IPS-20b (cell line): Measurements from ENCODE around the gene CIB4.
"Not testable (repeated sequence)": the region's sequence is repeated elsewhere in the genome, so short reads cannot be mapped to it uniquely, and the experiment has no call there.

ENCODE experiments used
- H3K27ac ChIP-seq: one replicate; pipeline ENCODE4 v1.5.1; 2013; ENCODE audit warnings: low read length
- H3K27me3 ChIP-seq: 2 replicates; pipeline ENCODE4 v1.6.1; 2013; ENCODE audit warnings: mild to moderate bottlenecking, low read length, inconsistent platforms; ENCODE audit not compliant: insufficient read depth
- H3K36me3 ChIP-seq: 2 replicates; pipeline ENCODE4 v1.6.1; 2013; ENCODE audit warnings: low read depth, mild to moderate bottlenecking, inconsistent platforms, low read length, moderate library complexity; ENCODE audit not compliant: insufficient read depth
- H3K4me1 ChIP-seq: 2 replicates; pipeline ENCODE4 v1.6.1; 2013; ENCODE audit warnings: mild to moderate bottlenecking, control low read depth, inconsistent platforms, low read length, moderate library complexity; ENCODE audit not compliant: insufficient read depth
- H3K4me3 ChIP-seq: 2 replicates; pipeline ENCODE4 v1.5.1; 2013; ENCODE audit warnings: mild to moderate bottlenecking, low read length, inconsistent platforms
- H3K9ac ChIP-seq: 2 replicates; pipeline ENCODE4 v1.6.1; 2013; ENCODE audit warnings: low read depth, mild to moderate bottlenecking, inconsistent platforms, low read length, moderate library complexity
- H3K9me3 ChIP-seq: 2 replicates; pipeline ENCODE4 v1.6.1; 2013; ENCODE audit warnings: mild to moderate bottlenecking, low read depth, low read length, inconsistent platforms; ENCODE audit not compliant: insufficient read depth

Gene CIB4

GRCh38 chr2:26566731-26567130 lies 74.4 kb downstream of the CIB4 start:
- not testable (repeated sequence) for H3K9ac ChIP-seq, H3K36me3 ChIP-seq, H3K9me3 ChIP-seq, H3K4me1 ChIP-seq, H3K4me3 ChIP-seq, H3K27ac ChIP-seq
- H3K27me3 ChIP-seq, result peaks cover 53% of the 10 kb centered on the region

- Histone ChIP-seq H3K27ac (no peak overlapping the region), H3K9me3 (no peaks in the 10 kb centered on the region), H3K4me1 (peaks cover 5% of the 10 kb centered on the region; the same call in 1 of the 2 replicates), H3K27me3 (peaks cover 60% of the 10 kb centered on the region), H3K4me3 (no peak overlapping the region), H3K36me3 (no peaks in the 10 kb centered on the region), H3K9ac (no peak overlapping the region)
Observed at GRCh38 chr2:26566081-26566375, 75.1 kb downstream of the CIB4 start.

- Histone ChIP-seq H3K4me3 (no peak overlapping the region), H3K27ac (no peak overlapping the region), H3K9ac (no peak overlapping the region), H3K27me3 (peaks cover 51% of the 10 kb centered on the region), H3K36me3 (no peaks in the 10 kb centered on the region), H3K4me1 (peaks cover 5% of the 10 kb centered on the region; the same call in 1 of the 2 replicates), H3K9me3 (no peaks in the 10 kb centered on the region)
Observed at GRCh38 chr2:26564121-26564644, 77.0 kb downstream of the CIB4 start.

- Histone ChIP-seq H3K27me3 (peaks cover 53% of the 10 kb centered on the region), H3K27ac (no peak overlapping the region), H3K36me3 (no peaks in the 10 kb centered on the region), H3K4me1 (peaks cover 5% of the 10 kb centered on the region; the same call in 1 of the 2 replicates), H3K9me3 (no peaks in the 10 kb centered on the region), H3K4me3 (no peak overlapping the region), H3K9ac (no peak overlapping the region)
Observed at GRCh38 chr2:26563686-26564085, 77.5 kb downstream of the CIB4 start.

GRCh38 chr2:26562811-26563645 lies 78.1 kb downstream of the CIB4 start:
- peaks cover 4% of the 10 kb centered on the region; the same call in 1 of the 2 replicates for H3K4me1 ChIP-seq
- no peak overlapping the region for H3K9ac ChIP-seq
- H3K36me3 ChIP-seq, result no peaks in the 10 kb centered on the region
- peaks cover 60% of the 10 kb centered on the region for H3K27me3 ChIP-seq
- H3K9me3 ChIP-seq, result no peaks in the 10 kb centered on the region
- peak overlapping the region; percentile 40; the same call in 1 of the 2 replicates for H3K4me3 ChIP-seq
- no peak overlapping the region for H3K27ac ChIP-seq

GRCh38 chr2:26561918-26562810 lies 79.0 kb downstream of the CIB4 start:
- H3K9me3 ChIP-seq, result no peaks in the 10 kb centered on the region
- H3K9ac ChIP-seq, result no peak overlapping the region
- H3K4me1 ChIP-seq, result peaks cover 4% of the 10 kb centered on the region; the same call in 1 of the 2 replicates
- no peaks in the 10 kb centered on the region for H3K36me3 ChIP-seq
- peak overlapping the region; percentile 40; the same call in 1 of the 2 replicates for H3K4me3 ChIP-seq
- no peak overlapping the region for H3K27ac ChIP-seq
- H3K27me3 ChIP-seq, result peaks cover 63% of the 10 kb centered on the region

- H3K4me1 ChIP-seq, result peaks cover 4% of the 10 kb centered on the region; the same call in 1 of the 2 replicates
- H3K9me3 ChIP-seq, result no peaks in the 10 kb centered on the region
- H3K9ac ChIP-seq, result no peak overlapping the region
- no peak overlapping the region for H3K27ac ChIP-seq
- peaks cover 63% of the 10 kb centered on the region for H3K27me3 ChIP-seq
- no peak overlapping the region for H3K4me3 ChIP-seq
- no peaks in the 10 kb centered on the region for H3K36me3 ChIP-seq
Observed at GRCh38 chr2:26561376-26561775, 79.8 kb downstream of the CIB4 start.

- Histone ChIP-seq H3K9ac (no peak overlapping the region), H3K4me3 (no peak overlapping the region), H3K36me3 (no peaks in the 10 kb centered on the region), H3K4me1 (peaks cover 4% of the 10 kb centered on the region; the same call in 1 of the 2 replicates), H3K27me3 (peaks cover 63% of the 10 kb centered on the region), H3K27ac (no peak overlapping the region), H3K9me3 (no peaks in the 10 kb centered on the region)
Observed at GRCh38 chr2:26560892-26561291, 80.3 kb downstream of the CIB4 start.

GRCh38 chr2:26559556-26559955 lies 81.6 kb downstream of the CIB4 start:
- peaks cover 58% of the 10 kb centered on the region for H3K27me3 ChIP-seq
- H3K27ac ChIP-seq, result no peak overlapping the region
- H3K9me3 ChIP-seq, result no peaks in the 10 kb centered on the region
- no peaks in the 10 kb centered on the region for H3K36me3 ChIP-seq
- no peak overlapping the region for H3K4me3 ChIP-seq
- H3K9ac ChIP-seq, result no peak overlapping the region
- H3K4me1 ChIP-seq, result peaks cover 4% of the 10 kb centered on the region; the same call in 1 of the 2 replicates

- H3K36me3 ChIP-seq, result no peaks in the 10 kb centered on the region
- no peak overlapping the region for H3K27ac ChIP-seq
- H3K4me1 ChIP-seq, result peaks cover 4% of the 10 kb centered on the region; the same call in 1 of the 2 replicates
- no peak overlapping the region for H3K9ac ChIP-seq
- H3K27me3 ChIP-seq, result peaks cover 53% of the 10 kb centered on the region
- no peaks in the 10 kb centered on the region for H3K9me3 ChIP-seq
- no peak overlapping the region for H3K4me3 ChIP-seq
Observed at GRCh38 chr2:26559044-26559405, 82.1 kb downstream of the CIB4 start.

GRCh38 chr2:26558271-26559043 lies 82.7 kb downstream of the CIB4 start:
- Histone ChIP-seq H3K4me3 (no peak overlapping the region), H3K36me3 (no peaks in the 10 kb centered on the region), H3K9me3 (no peaks in the 10 kb centered on the region), H3K4me1 (peaks cover 4% of the 10 kb centered on the region; the same call in 1 of the 2 replicates), H3K27me3 (peaks cover 47% of the 10 kb centered on the region), H3K9ac (no peak overlapping the region; the same call in 1 of the 2 replicates), H3K27ac (no peak overlapping the region)
